ENCODE measurements around the gene CNTNAP2.

DNA sequence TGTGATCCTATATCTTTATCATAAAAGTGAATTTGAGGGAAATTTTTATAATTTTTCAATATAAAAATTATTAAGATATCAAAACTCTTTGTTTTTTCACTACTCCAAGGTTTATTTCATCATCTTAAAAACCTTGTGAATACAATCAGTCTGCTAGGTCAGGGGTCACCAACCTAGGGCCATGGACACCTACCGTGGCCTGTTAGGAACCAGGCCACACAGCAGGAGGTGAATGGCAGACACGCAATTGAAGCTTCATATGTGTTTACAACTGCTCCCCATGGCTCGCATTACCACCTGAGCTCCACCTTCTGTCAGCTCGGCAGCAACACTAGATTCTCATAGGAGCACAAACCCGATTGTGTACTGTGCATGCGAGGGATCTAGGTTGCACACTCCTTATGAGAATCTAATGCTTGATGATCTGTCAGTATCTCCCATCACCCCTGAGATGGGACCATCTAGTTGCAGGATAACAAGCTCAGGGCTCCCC lies 2202.8 kb downstream of the CNTNAP2 start:
- TF ChIP-seq KDM1A (IDR thresholded peaks at IDR 0.05; ENCODE audit: borderline replicate concordance, low read length): no peak
- TF ChIP-seq, protein P1, sequence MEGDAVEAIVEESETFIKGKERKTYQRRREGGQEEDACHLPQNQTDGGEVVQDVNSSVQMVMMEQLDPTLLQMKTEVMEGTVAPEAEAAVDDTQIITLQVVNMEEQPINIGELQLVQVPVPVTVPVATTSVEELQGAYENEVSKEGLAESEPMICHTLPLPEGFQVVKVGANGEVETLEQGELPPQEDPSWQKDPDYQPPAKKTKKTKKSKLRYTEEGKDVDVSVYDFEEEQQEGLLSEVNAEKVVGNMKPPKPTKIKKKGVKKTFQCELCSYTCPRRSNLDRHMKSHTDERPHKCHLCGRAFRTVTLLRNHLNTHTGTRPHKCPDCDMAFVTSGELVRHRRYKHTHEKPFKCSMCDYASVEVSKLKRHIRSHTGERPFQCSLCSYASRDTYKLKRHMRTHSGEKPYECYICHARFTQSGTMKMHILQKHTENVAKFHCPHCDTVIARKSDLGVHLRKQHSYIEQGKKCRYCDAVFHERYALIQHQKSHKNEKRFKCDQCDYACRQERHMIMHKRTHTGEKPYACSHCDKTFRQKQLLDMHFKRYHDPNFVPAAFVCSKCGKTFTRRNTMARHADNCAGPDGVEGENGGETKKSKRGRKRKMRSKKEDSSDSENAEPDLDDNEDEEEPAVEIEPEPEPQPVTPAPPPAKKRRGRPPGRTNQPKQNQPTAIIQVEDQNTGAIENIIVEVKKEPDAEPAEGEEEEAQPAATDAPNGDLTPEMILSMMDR (IDR thresholded peaks at IDR 0.05; ENCODE audit: control extremely low read depth in 1 of 3, insufficient read depth in 1 of 3, low read depth in 1 of 3, low read length in 3 of 3): no peak
- no peak for TF ChIP-seq EZH2 (IDR thresholded peaks at IDR 0.05; ENCODE audit: low read depth, low read length, severe bottlenecking)
